ENCODE results near the gene OAS2. TPM values are rescaled to one million over a fixed set of nuclear protein-coding genes. Genes with fewer than 3 reads are reported as not detected.

The OAS2 gene
- total RNA-seq, 3 donors from 2014 or later (not counting 1 experiment from before 2014, with no cell fraction given) = 29.0 to 56.3 (median 48.2) TPM

- intact Hi-C loops (cut with micrococcal nuclease) = no loop called here
- H3K4me3 ChIP-seq (ENCODE audit: low read length) = no peak overlapping the region
- H3K36me3 ChIP-seq (ENCODE audit: control insufficient read depth, insufficient read depth, low read length) = peaks cover 69% of the 10 kb centered on the region
- no peak for DNase-seq
- Mint-ChIP-seq H3K4me1 (peaks cover under 1 to 7% of the 10 kb centered on the region in 2 donors), H3K27me3 (ENCODE audit: low read depth in 2 of 2) (no peaks in the 10 kb centered on the region), H3K27ac (no peak overlapping the region), H3K36me3 (peaks cover 33% of the 10 kb centered on the region), H3K4me3 (no peak overlapping the region), H3K9me3 (peaks cover 0 to 2% of the 10 kb centered on the region in 2 donors)
- ATAC-seq = no peak
- WGBS (ENCODE audit: insufficient coverage) = 92% methylated on average over 5 of the region's 5 CpGs
- no peaks in the 10 kb centered on the region for H3K27me3 ChIP-seq (ENCODE audit: control insufficient read depth, insufficient read depth, low read length)
- TF ChIP-seq CTCF (IDR thresholded peaks at IDR 0.05) = no peak
- H3K9me3 ChIP-seq (ENCODE audit: control insufficient read depth, insufficient read depth, low read length) = no peaks in the 10 kb centered on the region
- H3K27ac ChIP-seq (ENCODE audit: low read length) = no peak overlapping the region
- no peaks in the 10 kb centered on the region for H3K4me1 ChIP-seq (ENCODE audit: control insufficient read depth, insufficient read depth, low read length)
Observed at GRCh38 chr12:112995008-112995407, 16.7 kb downstream of the OAS2 start.

GRCh38 chr12:112996501-112996900 lies 18.2 kb downstream of the OAS2 start:
- TF ChIP-seq CTCF (IDR thresholded peaks at IDR 0.05) = no peak
- Mint-ChIP-seq H3K27me3 (ENCODE audit: low read depth in 2 of 2) (no peaks in the 10 kb centered on the region), H3K4me1 (peaks cover 0 to 7% of the 10 kb centered on the region in 2 donors), H3K36me3 (peaks cover 30% of the 10 kb centered on the region), H3K27ac (no peak overlapping the region), H3K4me3 (no peak overlapping the region), H3K9me3 (peaks cover 0 to 2% of the 10 kb centered on the region in 2 donors)
- WGBS (ENCODE audit: insufficient coverage) = 95% methylated on average over 8 of the region's 8 CpGs
- H3K27ac ChIP-seq (ENCODE audit: low read length) = no peak overlapping the region
- ATAC-seq = no peak
- no peak overlapping the region for H3K4me3 ChIP-seq (ENCODE audit: low read length)
- H3K9me3 ChIP-seq (ENCODE audit: control insufficient read depth, insufficient read depth, low read length) = no peaks in the 10 kb centered on the region
- intact Hi-C loops (cut with micrococcal nuclease) = no loop called here
- no peak for DNase-seq
- H3K36me3 ChIP-seq (ENCODE audit: control insufficient read depth, insufficient read depth, low read length) = peaks cover 69% of the 10 kb centered on the region
- H3K4me1 ChIP-seq (ENCODE audit: control insufficient read depth, insufficient read depth, low read length) = no peaks in the 10 kb centered on the region
- H3K27me3 ChIP-seq (ENCODE audit: control insufficient read depth, insufficient read depth, low read length) = no peaks in the 10 kb centered on the region

- Histone ChIP-seq H3K27ac (ENCODE audit: low read length) (no peak overlapping the region), H3K9me3 (ENCODE audit: control insufficient read depth, insufficient read depth, low read length) (no peaks in the 10 kb centered on the region), H3K4me3 (ENCODE audit: low read length) (no peak overlapping the region), H3K4me1 (ENCODE audit: control insufficient read depth, insufficient read depth, low read length) (no peaks in the 10 kb centered on the region), H3K27me3 (ENCODE audit: control insufficient read depth, insufficient read depth, low read length) (no peaks in the 10 kb centered on the region), H3K36me3 (ENCODE audit: control insufficient read depth, insufficient read depth, low read length) (peaks cover 71% of the 10 kb centered on the region)
- over 99% methylated on average over 7 of the region's 7 CpGs for WGBS (ENCODE audit: insufficient coverage)
- H3K36me3 Mint-ChIP-seq = peaks cover 30% of the 10 kb centered on the region
- H3K9me3 Mint-ChIP-seq = peaks cover 0 to 2% of the 10 kb centered on the region in 2 donors
- DNase-seq (no peak), ATAC-seq (no peak)
- no peak overlapping the region for H3K4me3 Mint-ChIP-seq
- H3K4me1 Mint-ChIP-seq = peaks cover 0 to 7% of the 10 kb centered on the region in 2 donors
- no peak for TF ChIP-seq CTCF (IDR thresholded peaks at IDR 0.05)
- no peaks in the 10 kb centered on the region for H3K27me3 Mint-ChIP-seq (ENCODE audit: low read depth in 2 of 2)
- no peak overlapping the region for H3K27ac Mint-ChIP-seq
- intact Hi-C loops (cut with micrococcal nuclease) = no loop called here
Observed at GRCh38 chr12:112997506-112997905, 19.2 kb downstream of the OAS2 start.
